Measurements from ENCODE around the gene TCF7. TPM values are rescaled to one million over a fixed set of nuclear protein-coding genes. Genes with fewer than 3 reads are reported as not detected.

Gene TCF7
- total and polyA plus RNA-seq, 4 donors: 1.3 to 2.7 (median 2.2) TPM

- WGBS: 95% methylated on average over 7 of the region's 7 CpGs
- no peaks in the 10 kb centered on the region for H3K4me1 ChIP-seq (ENCODE audit: control insufficient read depth in 4 of 4, insufficient read depth in 4 of 4, low read length in 3 of 4)
- no peak overlapping the region for H3K9ac ChIP-seq (ENCODE audit: low read depth in 1 of 2, low read length in 2 of 2)
- H3K27ac ChIP-seq (ENCODE audit: low read depth in 1 of 2, low read length in 2 of 2): no peak overlapping the region
- H3K9me3 ChIP-seq (ENCODE audit: control insufficient read depth in 4 of 4, low read length in 3 of 4): no peaks in the 10 kb centered on the region
- TF ChIP-seq NR2F2 (IDR thresholded peaks at IDR 0.05) (no peak), GABPA (IDR thresholded peaks at IDR 0.05 in 1 of 2, conservative IDR thresholded peaks at IDR 0.05 in 1 of 2) (no peak), SP1 (IDR thresholded peaks at IDR 0.05) (no peak), REST (IDR thresholded peaks at IDR 0.05) (no peak), HNF4A (conservative IDR thresholded peaks at IDR 0.05) (no peak), JUND (IDR thresholded peaks at IDR 0.05) (no peak), FOXA2 (IDR thresholded peaks at IDR 0.05) (no peak), ATF3 (IDR thresholded peaks at IDR 0.05) (no peak), FOXA1 (IDR thresholded peaks at IDR 0.05) (no peak), ZBTB33 (IDR thresholded peaks at IDR 0.05) (no peak)
- DNase-seq (ENCODE audit: low spot score): no peak
- no peaks in the 10 kb centered on the region for H3K27me3 ChIP-seq (ENCODE audit: control insufficient read depth in 4 of 4, insufficient read depth in 4 of 4, low read length in 3 of 4)
- no peak overlapping the region for H3K4me3 ChIP-seq (ENCODE audit: low read depth in 1 of 3, low read length in 3 of 3)
- H3K36me3 ChIP-seq (ENCODE audit: control insufficient read depth in 4 of 4, insufficient read depth in 3 of 4, low read depth in 1 of 4, low read length in 3 of 4): peaks cover 0 to 10% (median under 1%) of the 10 kb centered on the region in 4 donors
Measured at GRCh38 chr5:134135091-134135655, 20.7 kb downstream of the TCF7 start.

GRCh38 chr5:134136221-134136631 lies 21.7 kb downstream of the TCF7 start:
- TF ChIP-seq EGR1 (IDR thresholded peaks at IDR 0.05; ENCODE audit: low read depth in 2 of 2) (no peak), ATF3 (IDR thresholded peaks at IDR 0.05) (no peak), FOXA2 (IDR thresholded peaks at IDR 0.05) (no peak), ZBTB33 (IDR thresholded peaks at IDR 0.05) (no peak), REST (IDR thresholded peaks at IDR 0.05) (no peak), YY1 (IDR thresholded peaks at IDR 0.05) (no peak), HNF4G (IDR thresholded peaks at IDR 0.05) (no peak), JUND (IDR thresholded peaks at IDR 0.05) (no peak), MAX (IDR thresholded peaks at IDR 0.05) (no peak), HNF4A (conservative IDR thresholded peaks at IDR 0.05) (no peak)
- Histone ChIP-seq H3K4me3 (ENCODE audit: low read depth in 1 of 3, low read length in 3 of 3) (no peak overlapping the region), H3K4me1 (ENCODE audit: control insufficient read depth in 4 of 4, insufficient read depth in 4 of 4, low read length in 3 of 4) (peaks cover 0 to 7% (median 0%) of the 10 kb centered on the region in 4 donors), H3K27ac (ENCODE audit: low read depth in 1 of 2, low read length in 2 of 2) (no peak overlapping the region), H3K36me3 (ENCODE audit: control insufficient read depth in 4 of 4, insufficient read depth in 3 of 4, low read depth in 1 of 4, low read length in 3 of 4) (peaks cover 0 to 10% (median 3%) of the 10 kb centered on the region in 4 donors), H3K9me3 (ENCODE audit: control insufficient read depth in 4 of 4, low read length in 3 of 4) (no peaks in the 10 kb centered on the region), H3K27me3 (ENCODE audit: control insufficient read depth in 4 of 4, insufficient read depth in 4 of 4, low read length in 3 of 4) (no peaks in the 10 kb centered on the region), H3K9ac (ENCODE audit: low read depth in 1 of 2, low read length in 2 of 2) (no peak overlapping the region)
- 79% methylated on average over 2 of the region's 2 CpGs for WGBS
- DNase-seq (ENCODE audit: low spot score): no peak

Measured in liver (tissue), 9 donors.